ENCODE results near the gene MTRF1L. TPM values are rescaled to one million over a fixed set of nuclear protein-coding genes. Genes with fewer than 3 reads are reported as not detected.

MTRF1L gene
- total and polyA plus RNA-seq, 2 of the 13 experiments (the other 11 are each of a cell fraction or from before 2014, with no cell fraction given), result 17.6 to 28.7 TPM

DNA sequence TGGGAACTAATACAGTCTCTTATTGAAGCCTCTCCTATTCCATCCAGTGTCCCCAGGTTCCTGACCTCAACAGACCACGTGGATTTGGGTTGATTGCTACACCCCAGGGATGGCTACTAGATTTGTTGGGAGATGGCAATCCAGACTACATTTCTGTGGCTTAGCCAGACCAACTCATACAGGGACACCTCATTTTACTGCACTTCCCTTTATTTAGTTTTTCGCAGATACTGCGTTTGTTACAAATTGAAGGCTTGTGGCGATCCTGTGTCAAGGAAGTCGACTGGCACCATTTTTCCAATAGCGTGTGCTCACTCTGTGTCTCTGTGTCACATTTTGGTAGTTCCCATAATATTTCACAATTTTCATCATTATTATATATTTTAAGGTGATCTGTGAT lies 10.3 kb upstream of the MTRF1L start:
- ATAC-seq, result no peak

DNA sequence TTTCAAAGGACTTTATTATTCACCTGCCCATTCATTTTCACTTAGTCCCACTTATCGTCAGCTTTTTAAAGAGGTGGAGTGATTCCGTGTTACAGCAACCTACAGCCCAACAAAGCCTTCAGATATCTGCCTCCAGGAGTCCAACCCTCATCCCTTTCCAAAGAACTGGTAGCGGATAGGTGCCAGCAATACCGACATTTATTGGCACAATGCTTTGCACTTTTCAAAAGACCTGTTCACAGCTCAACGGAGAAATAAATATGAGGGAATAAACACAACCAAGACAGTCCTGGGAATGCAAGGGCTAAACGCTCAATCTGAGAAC lies 819 bp upstream of the MTRF1L start:
- H3K4me2 ChIP-seq (ENCODE audit: low read depth, low read length), result peak overlapping the region; percentile 83
- CTCF ChIA-PET (ENCODE audit: low intra/inter-chr PET ratio, low total read pairs), result no interaction called here
- BruUV-seq (replicated peaks), result no TSS peak
- POLR2A ChIA-PET, result no interaction called here
- H3K27ac ChIP-seq (ENCODE audit: extremely low read length, insufficient read depth, low read length), result peak overlapping the region; percentile 88
- intact Hi-C loops (cut with micrococcal nuclease; ENCODE audit: unreplicated experiment), result loop anchor here (1.0 kb wide), 1 partner anchor 21 kb away; no protein-coding TSS in a partner anchor
- H4K20me1 ChIP-seq (ENCODE audit: insufficient read depth, low read length), result peaks cover 20% of the 10 kb centered on the region
- in situ Hi-C loops (cut with HindIII; ENCODE audit: extremely low pct_ligation_motif_present, low pct_unique_long_range_greater_than_20kb), result no loop called here
- H3K79me2 ChIP-seq (ENCODE audit: insufficient read depth, low read length), result peaks cover 45% of the 10 kb centered on the region
- peaks cover 33% of the 10 kb centered on the region for H3K4me1 ChIP-seq (ENCODE audit: insufficient read depth, low read length)
- peak overlapping the region; percentile 69 to 93 (median 92) for H3K4me3 ChIP-seq (replicated peaks in 1 of 3; ENCODE audit: insufficient read depth in 1 of 3, low read depth in 2 of 3, low read length in 3 of 3)
- peak overlapping the region; percentile 93 for H3K9ac ChIP-seq (ENCODE audit: insufficient read depth, low read depth, low read length)
- ATAC-seq (peak; percentile 49), FAIRE-seq (no peak), DNase-seq (ENCODE audit: low spot score) (peak; percentile 33)
- H3K36me3 ChIP-seq (replicated peaks in 1 of 2; ENCODE audit: control insufficient read depth in 1 of 2, insufficient read depth in 2 of 2, low read length in 2 of 2), result no peaks in the 10 kb centered on the region; a peak in 1 of 5 replicates
- H3K9me3 ChIP-seq (ENCODE audit: low read length), result no peaks in the 10 kb centered on the region
- under 1% methylated on average over 6 of the region's 6 CpGs for WGBS (ENCODE audit: low lambda C conversion rate)
- peak overlapping the region; percentile 85 for H2AFZ ChIP-seq (ENCODE audit: low read length)
- no peaks in the 10 kb centered on the region; a peak in 2 of 5 replicates for H3K27me3 ChIP-seq (ENCODE audit: control insufficient read depth in 1 of 2, insufficient read depth in 2 of 2, low read length in 2 of 2)
- TF ChIP-seq TEAD2 (CRISPR knock-in tag; IDR thresholded peaks at IDR 0.05) (no peak), ZNF615 (CRISPR knock-in tag; IDR thresholded peaks at IDR 0.05; ENCODE audit: borderline replicate concordance) (0 out of 2 replicates have a peak, but pooled peaks have one; percentile 58), ZSCAN29 (CRISPR knock-in tag; conservative IDR thresholded peaks at IDR 0.05) (no peak)
- TF ChIP-seq, protein P1, sequence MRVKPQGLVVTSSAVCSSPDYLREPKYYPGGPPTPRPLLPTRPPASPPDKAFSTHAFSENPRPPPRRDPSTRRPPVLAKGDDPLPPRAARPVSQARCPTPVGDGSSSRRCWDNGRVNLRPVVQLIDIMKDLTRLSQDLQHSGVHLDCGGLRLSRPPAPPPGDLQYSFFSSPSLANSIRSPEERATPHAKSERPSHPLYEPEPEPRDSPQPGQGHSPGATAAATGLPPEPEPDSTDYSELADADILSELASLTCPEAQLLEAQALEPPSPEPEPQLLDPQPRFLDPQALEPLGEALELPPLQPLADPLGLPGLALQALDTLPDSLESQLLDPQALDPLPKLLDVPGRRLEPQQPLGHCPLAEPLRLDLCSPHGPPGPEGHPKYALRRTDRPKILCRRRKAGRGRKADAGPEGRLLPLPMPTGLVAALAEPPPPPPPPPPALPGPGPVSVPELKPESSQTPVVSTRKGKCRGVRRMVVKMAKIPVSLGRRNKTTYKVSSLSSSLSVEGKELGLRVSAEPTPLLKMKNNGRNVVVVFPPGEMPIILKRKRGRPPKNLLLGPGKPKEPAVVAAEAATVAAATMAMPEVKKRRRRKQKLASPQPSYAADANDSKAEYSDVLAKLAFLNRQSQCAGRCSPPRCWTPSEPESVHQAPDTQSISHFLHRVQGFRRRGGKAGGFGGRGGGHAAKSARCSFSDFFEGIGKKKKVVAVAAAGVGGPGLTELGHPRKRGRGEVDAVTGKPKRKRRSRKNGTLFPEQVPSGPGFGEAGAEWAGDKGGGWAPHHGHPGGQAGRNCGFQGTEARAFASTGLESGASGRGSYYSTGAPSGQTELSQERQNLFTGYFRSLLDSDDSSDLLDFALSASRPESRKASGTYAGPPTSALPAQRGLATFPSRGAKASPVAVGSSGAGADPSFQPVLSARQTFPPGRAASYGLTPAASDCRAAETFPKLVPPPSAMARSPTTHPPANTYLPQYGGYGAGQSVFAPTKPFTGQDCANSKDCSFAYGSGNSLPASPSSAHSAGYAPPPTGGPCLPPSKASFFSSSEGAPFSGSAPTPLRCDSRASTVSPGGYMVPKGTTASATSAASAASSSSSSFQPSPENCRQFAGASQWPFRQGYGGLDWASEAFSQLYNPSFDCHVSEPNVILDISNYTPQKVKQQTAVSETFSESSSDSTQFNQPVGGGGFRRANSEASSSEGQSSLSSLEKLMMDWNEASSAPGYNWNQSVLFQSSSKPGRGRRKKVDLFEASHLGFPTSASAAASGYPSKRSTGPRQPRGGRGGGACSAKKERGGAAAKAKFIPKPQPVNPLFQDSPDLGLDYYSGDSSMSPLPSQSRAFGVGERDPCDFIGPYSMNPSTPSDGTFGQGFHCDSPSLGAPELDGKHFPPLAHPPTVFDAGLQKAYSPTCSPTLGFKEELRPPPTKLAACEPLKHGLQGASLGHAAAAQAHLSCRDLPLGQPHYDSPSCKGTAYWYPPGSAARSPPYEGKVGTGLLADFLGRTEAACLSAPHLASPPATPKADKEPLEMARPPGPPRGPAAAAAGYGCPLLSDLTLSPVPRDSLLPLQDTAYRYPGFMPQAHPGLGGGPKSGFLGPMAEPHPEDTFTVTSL (CRISPR knock-in tag; IDR thresholded peaks at IDR 0.05; ENCODE audit: borderline replicate concordance), result no peak

More for the DNA sequence above, 10.3 kb upstream of the MTRF1L start:
- Histone ChIP-seq H2AFZ (ENCODE audit: low read length) (no peak overlapping the region), H3K4me1 (ENCODE audit: insufficient read depth, low read length) (no peaks in the 10 kb centered on the region), H3K9ac (ENCODE audit: insufficient read depth, low read depth, low read length) (no peak overlapping the region), H3K27me3 (ENCODE audit: control insufficient read depth in 1 of 2, insufficient read depth in 2 of 2, low read length in 2 of 2) (peaks cover 0 to 7% of the 10 kb centered on the region in 2 experiments; a peak in 1 of 5 replicates), H4K20me1 (ENCODE audit: insufficient read depth, low read length) (no peaks in the 10 kb centered on the region), H3K9me3 (ENCODE audit: low read length) (no peaks in the 10 kb centered on the region), H3K27ac (ENCODE audit: extremely low read length, insufficient read depth, low read length) (no peak overlapping the region), H3K4me2 (ENCODE audit: low read depth, low read length) (no peak overlapping the region), H3K36me3 (replicated peaks in 1 of 2; ENCODE audit: control insufficient read depth in 1 of 2, insufficient read depth in 2 of 2, low read length in 2 of 2) (no peaks in the 10 kb centered on the region), H3K4me3 (replicated peaks in 1 of 3; ENCODE audit: insufficient read depth in 1 of 3, low read depth in 2 of 3, low read length in 3 of 3) (no peak overlapping the region), H3K79me2 (ENCODE audit: insufficient read depth, low read length) (no peaks in the 10 kb centered on the region)
- no peak for FAIRE-seq
- TF ChIP-seq TCF12 (IDR thresholded peaks at IDR 0.05) (no peak), TCF12 (CRISPR knock-in tag; IDR thresholded peaks at IDR 0.05) (no peak), SUZ12 (IDR thresholded peaks at IDR 0.05; ENCODE audit: low read depth, low read length) (no peak), ZNF543 (CRISPR knock-in tag; IDR thresholded peaks at IDR 0.05) (no peak), ZNF775 (CRISPR knock-in tag; IDR thresholded peaks at IDR 0.05; ENCODE audit: borderline replicate concordance) (no peak), NFKBIZ (CRISPR knock-in tag; IDR thresholded peaks at IDR 0.05) (no peak), PITX1 (CRISPR knock-in tag; IDR thresholded peaks at IDR 0.05) (no peak), SMAD9 (CRISPR knock-in tag; IDR thresholded peaks at IDR 0.05) (no peak), ZNF101 (CRISPR knock-in tag; IDR thresholded peaks at IDR 0.05; ENCODE audit: borderline replicate concordance, low read depth) (no peak), PPARG (CRISPR knock-in tag; conservative IDR thresholded peaks at IDR 0.05) (no peak), HDAC6 (IDR thresholded peaks at IDR 0.05; ENCODE audit: low read depth, low read length) (no peak), MEF2D (CRISPR knock-in tag; IDR thresholded peaks at IDR 0.05) (no peak), ZNF460 (CRISPR knock-in tag; IDR thresholded peaks at IDR 0.05; ENCODE audit: borderline replicate concordance) (no peak)
- TF ChIP-seq, protein P2, sequence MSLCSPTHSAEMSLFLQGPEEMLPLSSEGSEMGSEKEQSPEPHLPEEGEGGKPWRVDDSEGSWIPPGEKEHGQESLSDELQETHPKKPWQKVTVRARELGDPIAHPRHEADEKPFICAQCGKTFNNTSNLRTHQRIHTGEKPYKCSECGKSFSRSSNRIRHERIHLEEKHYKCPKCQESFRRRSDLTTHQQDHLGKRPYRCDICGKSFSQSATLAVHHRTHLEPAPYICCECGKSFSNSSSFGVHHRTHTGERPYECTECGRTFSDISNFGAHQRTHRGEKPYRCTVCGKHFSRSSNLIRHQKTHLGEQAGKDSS (CRISPR knock-in tag; IDR thresholded peaks at IDR 0.05; ENCODE audit: borderline replicate concordance, low read depth), result no peak
- BruUV-seq (replicated peaks), result no TSS peak
- ChIA-PET CTCF (ENCODE audit: low intra/inter-chr PET ratio, low total read pairs) (no interaction called here), POLR2A (no interaction called here)
- WGBS (ENCODE audit: low lambda C conversion rate), result 53% methylated on average over 6 of the region's 6 CpGs
- no peak for DNase-seq (ENCODE audit: low spot score)
- intact Hi-C loops (cut with micrococcal nuclease; ENCODE audit: unreplicated experiment), result no loop called here
- in situ Hi-C loops (cut with HindIII; ENCODE audit: extremely low pct_ligation_motif_present, low pct_unique_long_range_greater_than_20kb), result no loop called here

Data from HepG2 (cell line).